Stomach (tissue), 9 donors: ENCODE results near the gene TTC9. TPM values are rescaled to one million over a fixed set of nuclear protein-coding genes. Genes with fewer than 3 reads are reported as not detected.

Experiments
- DNase-seq, 2 donors: peaks; one replicate each; pipeline versions ENCODE4 v3.0.0 to v3.0.0-alpha.2; 2013 to 2019
- H3K27ac ChIP-seq, 5 donors: fragments of 200-600 bp in 4 of 5; sonication (generic) in 4 of 5; one replicate each; pipeline ENCODE4 v1.5.1; 2013 to 2019; ENCODE audit warnings: mild to moderate bottlenecking in 1 of 5, moderate library complexity in 1 of 5
- H3K27me3 ChIP-seq, 3 donors: fragments of 200-600 bp; sonication (generic); one replicate each; pipeline ENCODE4 v1.5.1; 2017 to 2019; ENCODE audit warnings: mixed run types in 1 of 3
- H3K36me3 ChIP-seq, 4 donors: fragments of 200-600 bp; sonication (generic); 1 replicate in 3 of 4; 2 replicates in 1 of 4; pipeline ENCODE4 v1.5.1; 2016 to 2019
- H3K4me1 ChIP-seq, 4 donors: fragments of 200-600 bp; sonication (generic); one replicate each; pipeline ENCODE4 v1.5.1; 2016 to 2019
- H3K4me3 ChIP-seq, 4 donors: fragments of 200-600 bp; sonication (generic) in 3 of 4; one replicate each; pipeline ENCODE4 v1.5.1; 2016 to 2019; ENCODE audit warnings: mild to moderate bottlenecking in 1 of 4
- H3K9me3 ChIP-seq, 4 donors: fragments of 200-600 bp; sonication (generic); one replicate each; pipeline ENCODE4 v1.5.1; 2016 to 2019
- CTCF ChIP-seq, 7 experiments: fragments of 450-650 bp in 4 of 7; fragments of 200-600 bp in 3 of 7; sonication (generic) in 3 of 7; IDR thresholded peaks; one replicate each; pipeline ENCODE4 v1.5.1; 2016 to 2019; ENCODE audit warnings: antibody characterized with exemption in 7 of 7, control low read depth in 2 of 7, mild to moderate bottlenecking in 1 of 7
- EP300 ChIP-seq: sonication (generic); formaldehyde crosslinking; IDR thresholded peaks from one replicate; pipeline ENCODE4 v1.6.1; 2017; ENCODE audit warnings: antibody characterized with exemption
- POLR2A ChIP-seq, 4 donors: fragments of 450-650 bp; IDR thresholded peaks; one replicate each; pipeline ENCODE4 v1.6.1; 2016; ENCODE audit warnings: antibody characterized with exemption in 4 of 4, control low read depth in 2 of 4, mild to moderate bottlenecking in 1 of 4, moderate library complexity in 1 of 4
- POLR2AphosphoS5 ChIP-seq, 3 donors: sonication (generic); formaldehyde crosslinking; IDR thresholded peaks; one replicate each; pipeline ENCODE4 v1.6.1; 2016; ENCODE audit warnings: antibody characterized with exemption in 3 of 3
- WGBS, 5 donors: extraction: QIAGEN DNeasy Blood & Tissue Kit in 3 of 5; methylation state at CpG; one replicate each; pipeline versions ENCODE4 v1.1.5 to v1.1.7; 2013 to 2018; 5-methylcytosine and 5-hydroxymethylcytosine counted together
- intact Hi-C: fragments of 100-400 bp; cut with DNase I; formaldehyde crosslinking; loops from one replicate; pipeline ENCODE4 v1.15.1; 2023; ENCODE audit warnings: low total_unique reads
- polyA plus RNA-seq, 3 donors: library from polyadenylated mRNA; stranded (reverse); fragments of 200-250 nt; gene quantifications; one replicate each; pipeline ENCODE4 v1.2.3, GENCODE V29; 2013
- total RNA-seq, 5 donors: library from RNA; depleted of rRNA; stranded (reverse); fragments of >200 nt; gene quantifications; one replicate each; pipeline versions ENCODE4 v1.1.0 to v1.2.3, GENCODE V29; 2014 to 2016
- donor health status: healthy with polysubstance abuse.
- donor health status: Bipolar disorder and iron deficiency.
- donor health status: healthy.

TTC9 gene
- total and polyA plus RNA-seq, 8 donors = 1.8 to 7.3 (median 4.7) TPM; not detected in 2

DNA sequence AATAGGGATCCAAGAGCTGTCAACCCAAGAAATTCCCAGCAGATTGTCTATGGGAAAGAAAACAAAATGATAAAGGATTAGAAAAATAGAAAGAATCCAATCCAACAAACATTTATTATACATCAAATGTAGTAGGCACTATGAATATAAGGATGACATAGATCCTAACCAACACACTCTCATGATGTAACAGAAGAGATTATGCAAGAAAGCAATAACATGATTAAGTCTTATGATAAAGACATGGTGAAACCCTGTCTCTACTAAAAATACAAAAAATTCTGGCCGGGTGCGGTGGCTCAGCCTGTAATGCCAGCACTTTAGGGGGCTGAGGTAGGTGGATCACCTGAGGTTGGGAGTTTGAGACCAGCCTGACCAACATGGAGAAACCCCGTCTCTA lies 44.0 kb upstream of the TTC9 start:
- H3K4me1 ChIP-seq = peaks cover 12 to 42% (median 25%) of the 10 kb centered on the region in 4 donors
- intact Hi-C loops = no loop called here
- H3K27me3 ChIP-seq = no peaks in the 10 kb centered on the region
- no peak overlapping the region for H3K4me3 ChIP-seq
- H3K36me3 ChIP-seq = peaks cover 32 to 41% (median 40%) of the 10 kb centered on the region in 4 donors
- no peak overlapping the region for H3K27ac ChIP-seq
- WGBS, 5 donors = 85 to 95% (median 90%) methylated on average over 3 of the region's 3 CpGs
- H3K9me3 ChIP-seq = no peaks in the 10 kb centered on the region
- no peak for DNase-seq
- no peak for TF ChIP-seq POLR2A (IDR thresholded peaks at IDR 0.05)
- no peak for TF ChIP-seq POLR2AphosphoS5 (IDR thresholded peaks at IDR 0.05)
- TF ChIP-seq EP300 = no peak
- no peak for TF ChIP-seq CTCF (IDR thresholded peaks at IDR 0.05)

DNA sequence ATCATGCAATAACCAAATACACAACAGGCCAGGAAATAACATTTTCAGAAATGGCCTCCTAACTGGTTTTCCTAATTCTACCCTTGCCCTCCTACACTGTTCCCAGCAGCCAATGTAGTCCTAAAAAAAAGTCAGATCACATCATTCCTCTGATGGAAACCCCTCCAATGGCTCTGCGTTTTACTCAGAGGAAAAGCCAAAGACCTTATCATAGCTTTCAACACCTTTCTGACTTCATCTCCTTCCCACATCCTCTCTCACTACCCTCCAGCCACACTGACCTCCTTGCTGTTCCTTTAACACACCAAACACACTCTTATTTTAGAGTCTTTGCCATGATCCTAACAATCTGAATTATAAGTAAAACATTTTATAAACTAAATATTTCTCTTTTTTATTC lies 42.4 kb upstream of the TTC9 start:
- intact Hi-C loops = no loop called here

DNA sequence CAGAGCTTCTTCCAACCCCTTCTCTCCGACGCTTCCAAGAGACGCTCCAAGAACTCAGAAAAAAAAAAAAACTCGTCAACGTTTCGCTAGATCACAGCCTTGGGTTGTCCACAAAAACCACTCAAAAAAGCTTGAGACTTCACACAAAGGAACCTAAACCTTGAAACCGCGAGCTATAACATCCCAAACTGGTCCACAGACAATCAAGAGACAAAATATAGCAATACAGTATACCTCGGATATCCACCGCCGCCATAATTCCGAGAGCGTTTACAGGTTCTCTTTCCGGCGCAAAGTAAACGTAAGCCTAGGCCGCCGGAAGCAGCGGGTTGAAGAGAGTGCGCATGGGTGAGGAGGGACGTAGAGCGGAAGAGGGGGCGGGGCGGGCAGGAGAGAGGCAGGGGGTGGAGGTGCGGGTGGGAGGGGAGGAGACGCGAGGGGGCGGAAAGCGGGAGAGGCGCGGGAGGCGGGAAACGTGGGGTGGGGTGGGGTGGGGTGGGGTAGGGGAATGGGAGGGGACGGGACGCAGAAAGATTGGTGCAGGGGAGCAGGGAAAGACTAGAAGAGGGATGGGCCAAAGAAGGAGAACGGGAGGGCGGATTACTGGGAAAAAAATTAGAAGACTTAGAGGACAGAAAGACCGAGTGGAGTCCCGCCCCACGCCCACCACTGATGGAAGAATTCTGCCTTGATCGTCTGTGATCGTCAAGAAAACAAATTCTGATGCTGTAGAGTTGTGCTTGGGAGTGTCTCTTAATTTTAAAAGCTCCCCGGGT lies 41.1 kb upstream of the TTC9 start, which contains the start of gene MED6:
Gene MED6, minus strand, starts transcription at position 274 of the 776 bp plus-strand sequence. Its CDS starts 18 bp downstream, at position 256.
- Histone ChIP-seq H3K9me3 (no peaks in the 10 kb centered on the region), H3K4me1 (peaks cover 12 to 42% (median 25%) of the 10 kb centered on the region in 4 donors), H3K36me3 (peaks cover 4 to 12% (median 11%) of the 10 kb centered on the region in 4 donors), H3K4me3 (peak within 1 kb of the TSS; percentile 81 to 90 (median 84)), H3K27ac (peak within 1 kb of the TSS; percentile 28 to 87 (median 79)), H3K27me3 (no peaks in the 10 kb centered on the region)
- intact Hi-C loops = no loop called here
- no peak for TF ChIP-seq POLR2A (IDR thresholded peaks at IDR 0.05)
- TF ChIP-seq CTCF (IDR thresholded peaks at IDR 0.05) = no peak
- peak; percentile 63 to 87 (median 81) for TF ChIP-seq POLR2AphosphoS5 (IDR thresholded peaks at IDR 0.05)
- DNase-seq = peak; percentile 94 to 97
- 1 to 2% (median 1%) methylated on average over 41 to 43 of the region's 43 CpGs for WGBS, 5 donors

More for the DNA sequence above, 42.4 kb upstream of the TTC9 start:
- peaks cover 12 to 42% (median 25%) of the 10 kb centered on the region in 4 donors for H3K4me1 ChIP-seq
- H3K36me3 ChIP-seq = peaks cover 16 to 25% (median 23%) of the 10 kb centered on the region in 4 donors
- H3K27me3 ChIP-seq = no peaks in the 10 kb centered on the region
- TF ChIP-seq POLR2AphosphoS5 (IDR thresholded peaks at IDR 0.05) = no peak
- TF ChIP-seq EP300 = no peak
- TF ChIP-seq CTCF (IDR thresholded peaks at IDR 0.05) = no peak
- TF ChIP-seq POLR2A (IDR thresholded peaks at IDR 0.05) = no peak
- H3K9me3 ChIP-seq = no peaks in the 10 kb centered on the region
- no peak overlapping the region for H3K27ac ChIP-seq
- WGBS, 5 donors = 34 to 56% (median 39%) methylated on average over 1 of the region's 1 CpG
- H3K4me3 ChIP-seq = peak overlapping the region; percentile 81 to 90 (median 84)
- no peak for DNase-seq

DNA sequence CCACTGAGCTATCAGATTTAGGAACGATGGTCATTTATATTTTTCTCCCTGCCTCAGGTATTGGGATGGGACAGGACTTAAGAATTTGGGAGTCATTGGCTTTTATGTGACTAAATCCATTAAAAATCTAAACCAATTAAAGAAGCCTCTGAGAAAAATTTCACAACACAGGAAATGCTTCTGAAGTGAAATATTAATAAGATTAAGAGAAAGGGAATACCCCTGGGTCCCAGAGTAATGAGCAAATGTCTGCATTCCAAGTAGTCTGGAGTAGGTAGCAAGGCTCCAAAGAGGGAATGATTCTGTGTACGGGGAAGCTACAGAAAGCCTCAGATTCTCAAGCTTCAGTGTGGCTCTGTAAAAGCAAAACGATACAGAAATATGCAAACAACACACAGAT lies 40.6 kb upstream of the TTC9 start:
- 30 to 37% (median 36%) methylated on average over 3 of the region's 3 CpGs for WGBS, 5 donors
- Histone ChIP-seq H3K27me3 (peaks cover 0 to 6% (median 0%) of the 10 kb centered on the region in 3 donors), H3K9me3 (no peaks in the 10 kb centered on the region), H3K27ac (peak overlapping the region in 4 of 5 donors; percentile 77 to 87 (median 80)), H3K4me3 (peak overlapping the region; percentile 81 to 90 (median 84)), H3K4me1 (peaks cover 12 to 42% (median 25%) of the 10 kb centered on the region in 4 donors), H3K36me3 (peaks cover 0 to 6% (median 5%) of the 10 kb centered on the region in 4 donors)
- DNase-seq = peak in 1 of 2 donors; percentile 30
- intact Hi-C loops = no loop called here
- TF ChIP-seq EP300 = no peak
- no peak for TF ChIP-seq POLR2A (IDR thresholded peaks at IDR 0.05)
- TF ChIP-seq CTCF (IDR thresholded peaks at IDR 0.05) = no peak
- TF ChIP-seq POLR2AphosphoS5 (IDR thresholded peaks at IDR 0.05) = no peak
